HepG2 (cell line): Measurements from ENCODE around the gene PSKH1. TPM values are rescaled to one million over a fixed set of nuclear protein-coding genes. Genes with fewer than 3 reads are reported as not detected.

Experiments
- CBX1 ChIP-seq: IDR thresholded peaks from one replicate; pipeline ENCODE4 v1.6.1; 2016; ENCODE audit warnings: antibody characterized with exemption, low read depth
- CTCF ChIP-seq: sonication (generic); formaldehyde crosslinking; IDR thresholded peaks from 2 replicates; pipeline ENCODE4 v1.5.0; 2020; ENCODE audit warnings: mild to moderate bottlenecking, missing genetic modification reagents, moderate library complexity
- GABPA ChIP-seq, 2 experiments: IDR thresholded peaks; 2 replicates each; pipeline ENCODE4 v1.6.1; 2011 to 2016; ENCODE audit warnings: low read depth in 2 of 2, low read length in 1 of 2, missing biosample characterization in 1 of 2, missing genetic modification characterization in 1 of 2
- HMG20A ChIP-seq: IDR thresholded peaks from 2 replicates; pipeline ENCODE4 v1.6.1; 2016; ENCODE audit warnings: borderline replicate concordance
- HNRNPLL ChIP-seq: fragments of 200-400 bp; formaldehyde crosslinking; IDR thresholded peaks from 2 replicates; pipeline ENCODE4 v1.6.1; 2017; ENCODE audit warnings: mild to moderate bottlenecking, low read depth, low read length; ENCODE audit not compliant: poor library complexity, severe bottlenecking
- KDM2A ChIP-seq: sonication (generic); formaldehyde crosslinking; IDR thresholded peaks from 2 replicates; pipeline ENCODE4 v1.4.0; 2020; ENCODE audit warnings: low read depth, missing genetic modification reagents, borderline replicate concordance
- KDM5A ChIP-seq: fragments of 200-600 bp; sonication (generic); IDR thresholded peaks from 2 replicates; pipeline ENCODE4 v1.7.0; 2018; ENCODE audit warnings: antibody characterized with exemption, mild to moderate bottlenecking, low read length, borderline replicate concordance
- MEF2D ChIP-seq: sonication (generic); formaldehyde crosslinking; IDR thresholded peaks from 2 replicates; pipeline ENCODE4 v1.5.1; 2020; ENCODE audit warnings: mild to moderate bottlenecking, missing genetic modification reagents
- MXD3 ChIP-seq: IDR thresholded peaks from 2 replicates; pipeline ENCODE4 v1.6.1; 2016; ENCODE audit warnings: mild to moderate bottlenecking, missing biosample characterization, missing genetic modification reagents
- PHF8 ChIP-seq: sonication (generic); formaldehyde crosslinking; IDR thresholded peaks from 2 replicates; pipeline ENCODE4 v1.5.0; 2020; ENCODE audit warnings: missing genetic modification reagents
- POLR2G ChIP-seq: fragments of 200-400 bp; formaldehyde crosslinking; IDR thresholded peaks from 2 replicates; pipeline ENCODE4 v1.6.1; 2018; ENCODE audit warnings: mild to moderate bottlenecking, low read depth, low read length, moderate library complexity
- SIN3B ChIP-seq: fragments of 150-350 bp; IDR thresholded peaks from 2 replicates; pipeline ENCODE4 v1.6.1; 2014; ENCODE audit warnings: low read length
- YEATS2 ChIP-seq: sonication (generic); formaldehyde crosslinking; IDR thresholded peaks from 2 replicates; pipeline ENCODE4 v1.4.0; 2020; ENCODE audit warnings: missing genetic modification reagents, borderline replicate concordance
- ZFP36L2 ChIP-seq: sonication (generic); formaldehyde crosslinking; IDR thresholded peaks from 2 replicates; pipeline ENCODE4 v1.4.0; 2020; ENCODE audit warnings: missing genetic modification reagents
- ZFP37 ChIP-seq: sonication (generic); formaldehyde crosslinking; IDR thresholded peaks from 2 replicates; pipeline ENCODE4 v1.4.0; 2020; ENCODE audit warnings: missing genetic modification reagents, borderline replicate concordance
- ZMYM4 ChIP-seq: sonication (generic); formaldehyde crosslinking; IDR thresholded peaks from 2 replicates; pipeline ENCODE4 v1.8.1; 2023; ENCODE audit warnings: mild to moderate bottlenecking, missing genetic modification reagents
- ZNF224 ChIP-seq: sonication (generic); formaldehyde crosslinking; IDR thresholded peaks from 2 replicates; pipeline ENCODE4 v1.5.0; 2020; ENCODE audit warnings: mild to moderate bottlenecking, missing genetic modification reagents
- ZNF263 ChIP-seq: sonication (generic); formaldehyde crosslinking; IDR thresholded peaks from 2 replicates; pipeline ENCODE4 v1.4.0; 2020; ENCODE audit warnings: missing genetic modification reagents
- ZNF274 ChIP-seq: sonication (generic); formaldehyde crosslinking; IDR thresholded peaks from 2 replicates; pipeline ENCODE4 v1.5.1; 2020; ENCODE audit warnings: mild to moderate bottlenecking, missing genetic modification reagents
- ZNF446 ChIP-seq: sonication (generic); formaldehyde crosslinking; IDR thresholded peaks from 2 replicates; pipeline ENCODE4 v1.5.0; 2020; ENCODE audit warnings: mild to moderate bottlenecking, missing genetic modification reagents
- ZNF639 ChIP-seq: conservative IDR thresholded peaks from 2 replicates; pipeline ENCODE4 v1.6.1; 2018; ENCODE audit warnings: missing genetic modification reagents
- ZNF652 ChIP-seq: IDR thresholded peaks from 2 replicates; pipeline ENCODE4 v1.6.1; 2016; ENCODE audit warnings: low read depth, borderline replicate concordance
- ZSCAN20 ChIP-seq: sonication (generic); formaldehyde crosslinking; IDR thresholded peaks from 2 replicates; pipeline ENCODE4 v1.4.0; 2020; ENCODE audit warnings: missing genetic modification reagents, mild to moderate bottlenecking, borderline replicate concordance
- ZSCAN5A ChIP-seq: sonication (generic); formaldehyde crosslinking; IDR thresholded peaks from 2 replicates; pipeline ENCODE4 v1.8.0; 2022; ENCODE audit warnings: mild to moderate bottlenecking, missing genetic modification reagents, borderline replicate concordance
- polyA plus RNA-seq, 8 experiments: library from polyadenylated mRNA; depleted of rRNA in 3 of 8; stranded (reverse) in 7 of 8; unstranded in 1 of 8; fragments of >200 nt; fragmentation: Illumina TruSeq in 4 of 8; extraction: Trizol in 4 of 8; gene quantifications; 2 replicates each; pipeline versions ENCODE4 v1.2.1 to v1.2.3, GENCODE V29; 2011 to 2016; ENCODE audit warnings: low read depth in 4 of 8, missing spikeins in 1 of 8, mixed read lengths in 1 of 8; ENCODE audit not compliant: insufficient read depth in 1 of 8
- total RNA-seq, 5 experiments: library from RNA; depleted of rRNA; stranded (reverse); fragments of >200 nt; fragmentation: Illumina TruSeq; extraction: Trizol; gene quantifications; 2 replicates each; pipeline ENCODE4 v1.2.3, GENCODE V29; 2016; ENCODE audit warnings: low read depth in 1 of 5

The PSKH1 gene
- total and polyA plus RNA-seq, 2 of the 13 experiments (the other 11 are each of a cell fraction or from before 2014, with no cell fraction given): 8.4 to 19.1 TPM

GRCh38 chr16:67935402-67936123 lies 42.5 kb downstream of the PSKH1 start (continued):
- TF ChIP-seq MEF2D (CRISPR knock-in tag) (peak; percentile 78), CTCF (CRISPR knock-in tag) (peak; percentile 27), ZNF263 (CRISPR knock-in tag) (0 out of 2 replicates have a peak, but pooled peaks have one; percentile 13), ZSCAN5A (CRISPR knock-in tag) (peak; percentile 86; the same call in 1 of the 2 replicates), YEATS2 (CRISPR knock-in tag) (peak; percentile 91), HNRNPLL (peak; percentile 83), POLR2G (peak; percentile 92), ZFP36L2 (CRISPR knock-in tag) (0 out of 2 replicates have a peak, but pooled peaks have one; percentile 57), ZNF639 (CRISPR knock-in tag) (peak; percentile 41; the same call in 1 of the 2 replicates), ZNF274 (CRISPR knock-in tag) (peak; percentile 93), ZNF446 (CRISPR knock-in tag) (peak; percentile 66; the same call in 1 of the 2 replicates), SIN3B (peak; percentile 63; the same call in 1 of the 2 replicates), ZMYM4 (CRISPR knock-in tag) (peak; percentile 52), GABPA (IDR thresholded peaks at IDR 0.05; ENCODE audit: low read depth, low read length) (no peak), GABPA (CRISPR knock-in tag; IDR thresholded peaks at IDR 0.05; ENCODE audit: low read depth) (peak; percentile 97), MXD3 (CRISPR knock-in tag) (peak; percentile 98), CBX1 (peak; percentile 73), KDM5A (peak; percentile 92), ZNF224 (CRISPR knock-in tag) (peak; percentile 48; the same call in 1 of the 2 replicates), HMG20A (CRISPR knock-in tag) (no peak), KDM2A (CRISPR knock-in tag) (peak; percentile 99), ZSCAN20 (CRISPR knock-in tag) (peak; percentile 19; the same call in 1 of the 2 replicates), PHF8 (CRISPR knock-in tag) (peak; percentile 90), ZNF652 (CRISPR knock-in tag) (peak; percentile 7; the same call in 1 of the 2 replicates), ZFP37 (CRISPR knock-in tag) (peak; percentile 80; the same call in 1 of the 2 replicates)
